ENCODE measurements around the gene ARHGAP42.

DNA sequence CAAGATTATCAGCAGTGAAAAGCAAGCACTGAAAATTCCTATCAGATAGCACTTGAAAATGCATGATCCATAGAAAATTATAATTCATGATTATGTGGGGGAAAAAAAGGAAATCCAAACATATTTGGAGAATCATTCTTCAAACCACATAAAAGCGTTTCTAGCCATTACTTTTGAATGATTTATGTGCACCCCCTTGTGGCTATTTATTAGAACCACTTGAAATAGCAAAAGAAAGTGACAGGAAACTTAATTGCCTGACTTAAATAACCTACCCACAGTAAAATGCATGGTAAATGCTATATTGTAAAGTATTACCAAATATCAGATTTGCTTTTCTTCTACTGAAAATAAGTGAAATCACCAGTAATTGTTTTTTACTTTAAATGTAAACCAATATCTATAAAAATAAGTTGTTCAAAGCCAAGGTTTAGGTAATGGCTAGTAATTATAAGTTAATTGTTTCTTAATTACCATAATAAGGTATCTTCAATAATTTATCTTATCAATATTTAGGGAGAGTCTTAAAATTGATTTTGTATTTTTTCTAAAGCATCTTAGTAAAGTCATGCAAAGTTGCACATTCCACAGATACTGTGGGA lies 168.5 kb downstream of the ARHGAP42 start:
- TF ChIP-seq POLR2A (IDR thresholded peaks at IDR 0.05), result no peak
- TF ChIP-seq, protein P1, sequence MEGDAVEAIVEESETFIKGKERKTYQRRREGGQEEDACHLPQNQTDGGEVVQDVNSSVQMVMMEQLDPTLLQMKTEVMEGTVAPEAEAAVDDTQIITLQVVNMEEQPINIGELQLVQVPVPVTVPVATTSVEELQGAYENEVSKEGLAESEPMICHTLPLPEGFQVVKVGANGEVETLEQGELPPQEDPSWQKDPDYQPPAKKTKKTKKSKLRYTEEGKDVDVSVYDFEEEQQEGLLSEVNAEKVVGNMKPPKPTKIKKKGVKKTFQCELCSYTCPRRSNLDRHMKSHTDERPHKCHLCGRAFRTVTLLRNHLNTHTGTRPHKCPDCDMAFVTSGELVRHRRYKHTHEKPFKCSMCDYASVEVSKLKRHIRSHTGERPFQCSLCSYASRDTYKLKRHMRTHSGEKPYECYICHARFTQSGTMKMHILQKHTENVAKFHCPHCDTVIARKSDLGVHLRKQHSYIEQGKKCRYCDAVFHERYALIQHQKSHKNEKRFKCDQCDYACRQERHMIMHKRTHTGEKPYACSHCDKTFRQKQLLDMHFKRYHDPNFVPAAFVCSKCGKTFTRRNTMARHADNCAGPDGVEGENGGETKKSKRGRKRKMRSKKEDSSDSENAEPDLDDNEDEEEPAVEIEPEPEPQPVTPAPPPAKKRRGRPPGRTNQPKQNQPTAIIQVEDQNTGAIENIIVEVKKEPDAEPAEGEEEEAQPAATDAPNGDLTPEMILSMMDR (IDR thresholded peaks at IDR 0.05), result peak; percentile 27 to 82 (median 58)
